CD14-positive monocyte (primary cell): Measurements from ENCODE around the gene WDR74. TPM values are rescaled to one million over a fixed set of nuclear protein-coding genes. Genes with fewer than 3 reads are reported as not detected.

ENCODE experiments used
- DNase-seq, 3 donors: peaks; one replicate each; pipeline ENCODE4 v3.0.0-alpha.2; 2011 to 2022
- H2AFZ ChIP-seq: 2 replicates; pipeline ENCODE4 v1.6.0; 2012; ENCODE audit warnings: mild to moderate bottlenecking, low read depth, low read length, inconsistent platforms; ENCODE audit not compliant: insufficient read depth, poor library complexity, severe bottlenecking
- H3K27ac ChIP-seq, 2 donors: 1 replicate in 1 of 2; 2 replicates in 1 of 2; pipeline ENCODE4 v1.5.1; 2012 to 2013; ENCODE audit warnings: low read length in 2 of 2, control low read depth in 1 of 2, inconsistent platforms in 1 of 2, low read depth in 1 of 2, mild to moderate bottlenecking in 1 of 2
- H3K27me3 ChIP-seq, 2 donors: one replicate each; pipeline versions ENCODE4 v1.6.0 to v1.6.1; 2011 to 2013; ENCODE audit warnings: low read length in 2 of 2; ENCODE audit not compliant: control insufficient read depth in 2 of 2, insufficient read depth in 2 of 2
- H3K36me3 ChIP-seq, 2 donors: replicated peaks in 1 of 2; 1 replicate in 1 of 2; 2 replicates in 1 of 2; pipeline versions ENCODE4 v1.5.1 to v1.6.1; 2012 to 2013; ENCODE audit warnings: low read length in 2 of 2, control low read depth in 1 of 2, inconsistent platforms in 1 of 2, mild to moderate bottlenecking in 1 of 2; ENCODE audit not compliant: insufficient read depth in 2 of 2, control insufficient read depth in 1 of 2
- H3K4me1 ChIP-seq, 2 donors: 1 replicate in 1 of 2; 2 replicates in 1 of 2; pipeline versions ENCODE4 v1.5.1 to v1.6.1; 2012 to 2013; ENCODE audit warnings: low read length in 2 of 2, control low read depth in 1 of 2, inconsistent platforms in 1 of 2, mild to moderate bottlenecking in 1 of 2, moderate library complexity in 1 of 2; ENCODE audit not compliant: insufficient read depth in 2 of 2, control insufficient read depth in 1 of 2
- H3K4me2 ChIP-seq: replicated peaks from 2 replicates; pipeline ENCODE3; 2012; ENCODE audit warnings: low read length, moderate library complexity, mild to moderate bottlenecking; ENCODE audit not compliant: poor library complexity, severe bottlenecking; ENCODE audit errors: extremely low read depth
- H3K4me3 ChIP-seq, 3 experiments: fragments of 200-600 bp in 1 of 3; sonication (generic) in 1 of 3; replicated peaks in 1 of 3; 1 replicate in 2 of 3; 2 replicates in 1 of 3; pipeline ENCODE4 v1.5.1; 2011 to 2013; ENCODE audit warnings: low read length in 3 of 3, mild to moderate bottlenecking in 3 of 3, control low read depth in 2 of 3, low read depth in 2 of 3, inconsistent platforms in 1 of 3, moderate library complexity in 1 of 3
- H3K79me2 ChIP-seq: 2 replicates; pipeline ENCODE4 v1.6.0; 2012; ENCODE audit warnings: mild to moderate bottlenecking, control low read depth, inconsistent platforms, low read length, moderate library complexity; ENCODE audit not compliant: insufficient read depth
- H3K9ac ChIP-seq: 2 replicates; pipeline ENCODE4 v1.6.0; 2017; ENCODE audit warnings: low read length, mild to moderate bottlenecking; ENCODE audit not compliant: insufficient read depth, poor library complexity, severe bottlenecking
- H3K9me3 ChIP-seq, 2 donors: replicated peaks in 1 of 2; 1 replicate in 1 of 2; 2 replicates in 1 of 2; pipeline versions ENCODE4 v1.5.1 to v1.6.1; 2012 to 2013; ENCODE audit warnings: low read length in 2 of 2, control low read depth in 1 of 2; ENCODE audit not compliant: control insufficient read depth in 1 of 2, insufficient read depth in 1 of 2
- H4K20me1 ChIP-seq: 2 replicates; pipeline ENCODE4 v1.6.0; 2012; ENCODE audit warnings: mild to moderate bottlenecking, low read length, control low read depth, moderate library complexity; ENCODE audit not compliant: insufficient read depth
- H3K27ac Mint-ChIP-seq, 7 donors: one replicate each; pipeline ENCODE4 v1.8.0; 2020; ENCODE audit warnings: mild to moderate bottlenecking in 7 of 7, mixed read lengths in 7 of 7, moderate library complexity in 6 of 7, inconsistent platforms in 2 of 7
- H3K27me3 Mint-ChIP-seq, 3 donors: one replicate each; pipeline ENCODE4 v1.8.0; 2021 to 2022; ENCODE audit warnings: low read depth in 3 of 3, mild to moderate bottlenecking in 3 of 3, mixed read lengths in 3 of 3, moderate library complexity in 3 of 3, inconsistent platforms in 1 of 3
- H3K36me3 Mint-ChIP-seq, 2 donors: one replicate each; pipeline ENCODE4 v1.8.0; 2020; ENCODE audit warnings: mixed read lengths in 2 of 2, inconsistent platforms in 1 of 2, mild to moderate bottlenecking in 1 of 2
- H3K4me1 Mint-ChIP-seq: one replicate; pipeline ENCODE4 v1.8.0; 2020; ENCODE audit warnings: mild to moderate bottlenecking, mixed read lengths
- H3K4me3 Mint-ChIP-seq, 2 donors: one replicate each; pipeline ENCODE4 v1.8.0; 2020; ENCODE audit warnings: mild to moderate bottlenecking in 2 of 2, mixed read lengths in 2 of 2, moderate library complexity in 1 of 2
- H3K9me3 Mint-ChIP-seq, 7 donors: one replicate each; pipeline ENCODE4 v1.8.0; 2020 to 2022; ENCODE audit warnings: mixed read lengths in 7 of 7, mild to moderate bottlenecking in 6 of 7, moderate library complexity in 6 of 7, inconsistent platforms in 2 of 7
- CTCF ChIP-seq: fragments of 200-600 bp; IDR thresholded peaks from one replicate; pipeline ENCODE4 v1.8.0; 2022; ENCODE audit warnings: antibody characterized with exemption, mild to moderate bottlenecking
- WGBS: methylation state at CpG from one replicate; pipeline ENCODE4 v1.1.5; 2013; ENCODE audit warnings: missing lambda C conversion rate; ENCODE audit not compliant: insufficient coverage; 5-methylcytosine and 5-hydroxymethylcytosine counted together
- intact Hi-C, 2 donors: fragments of 100-400 bp; cut with micrococcal nuclease; formaldehyde crosslinking; loops; one replicate each; pipeline versions ENCODE4 v1.15.0 to v1.15.1; 2023
- polyA plus RNA-seq, 3 donors: library from polyadenylated mRNA; depleted of rRNA in 1 of 3; unstranded in 2 of 3; stranded (reverse) in 1 of 3; fragments of 300-500 nt in 2 of 3; fragments of >200 nt in 1 of 3; fragmentation: Illumina TruSeq in 2 of 3; gene quantifications; 1 replicate in 2 of 3; 2 replicates in 1 of 3; pipeline ENCODE4 v1.2.3, GENCODE V29; 2012 to 2021

The WDR74 gene
- polyA plus RNA-seq, 3 donors = 14.2 to 52.5 (median 18.4) TPM

- H3K4me1 ChIP-seq = peaks cover 34 to 42% of the 10 kb centered on the region in 2 donors
- peak overlapping the region; percentile 84 to 90 for H3K27ac ChIP-seq
- DNase-seq = peak; percentile 86 to 90 (median 87)
- peak overlapping the region; percentile 61 to 84 for H3K4me3 Mint-ChIP-seq
- H3K36me3 ChIP-seq = peaks cover 25 to 30% of the 10 kb centered on the region in 2 donors
- H3K27me3 ChIP-seq = no peaks in the 10 kb centered on the region
- H3K79me2 ChIP-seq = peaks cover 16% of the 10 kb centered on the region
- peak overlapping the region; percentile 93 to 98 (median 97) for H3K27ac Mint-ChIP-seq
- H3K9me3 Mint-ChIP-seq = no peaks in the 10 kb centered on the region
- intact Hi-C loops = no loop called here
- peak overlapping the region in 2 of 3 experiments; percentile 21 to 66 for H3K4me3 ChIP-seq
- WGBS = 0% methylated on average over 1 of the region's 8 CpGs
- H3K4me1 Mint-ChIP-seq = peaks cover 27% of the 10 kb centered on the region
- H3K36me3 Mint-ChIP-seq = peaks cover 23 to 56% of the 10 kb centered on the region in 2 donors
- H3K27me3 Mint-ChIP-seq = no peaks in the 10 kb centered on the region
- no peak overlapping the region for H2AFZ ChIP-seq
- H3K9ac ChIP-seq = peak overlapping the region; percentile 56
- H4K20me1 ChIP-seq = no peaks in the 10 kb centered on the region
- H3K9me3 ChIP-seq = no peaks in the 10 kb centered on the region
- TF ChIP-seq CTCF = no peak
- H3K4me2 ChIP-seq = peak overlapping the region; percentile 62
These were observed 22.8 kb downstream of the WDR74 start for GRCh38 chr11:62816557-62816956.

- Histone ChIP-seq H3K27ac (no peak overlapping the region), H3K9ac (no peak overlapping the region), H3K4me2 (no peak overlapping the region), H3K4me3 (no peak overlapping the region), H3K4me1 (peaks cover 38 to 45% of the 10 kb centered on the region in 2 donors), H3K79me2 (peaks cover 6% of the 10 kb centered on the region), H3K9me3 (no peaks in the 10 kb centered on the region), H3K27me3 (no peaks in the 10 kb centered on the region), H4K20me1 (no peaks in the 10 kb centered on the region), H2AFZ (no peak overlapping the region), H3K36me3 (peaks cover 0 to 3% of the 10 kb centered on the region in 2 donors)
- H3K4me1 Mint-ChIP-seq = peaks cover 33% of the 10 kb centered on the region
- intact Hi-C loops = no loop called here
- TF ChIP-seq CTCF = no peak
- peaks cover 0 to 3% (median 2%) of the 10 kb centered on the region in 3 donors for H3K27me3 Mint-ChIP-seq
- H3K36me3 Mint-ChIP-seq = peaks cover 10 to 29% of the 10 kb centered on the region in 2 donors
- H3K27ac Mint-ChIP-seq = peak overlapping the region in 1 of 7 donors; percentile 48
- H3K4me3 Mint-ChIP-seq = no peak overlapping the region
- WGBS = 100% methylated on average over 1 of the region's 2 CpGs
- no peaks in the 10 kb centered on the region for H3K9me3 Mint-ChIP-seq
- DNase-seq = no peak
These were observed 27.7 kb downstream of the WDR74 start for GRCh38 chr11:62811659-62812058.
